Transverse colon (tissue), 4 donors: ENCODE results near the gene NPNT. TPM values are rescaled to one million over a fixed set of nuclear protein-coding genes. Genes with fewer than 3 reads are reported as not detected.

Experiments used
- DNase-seq: peaks from one replicate; pipeline ENCODE4 v3.0.0-alpha.2; 2019
- H3K27ac ChIP-seq, 4 donors: fragments of 200-600 bp; sonication (generic); 2 replicates each; pipeline ENCODE4 v1.5.1; 2016 to 2018; ENCODE audit warnings: inconsistent platforms in 4 of 4
- H3K27me3 ChIP-seq: fragments of 200-600 bp; sonication (generic); 2 replicates; pipeline ENCODE4 v1.5.1; 2017; ENCODE audit warnings: inconsistent platforms
- H3K36me3 ChIP-seq, 4 donors: fragments of 200-600 bp; sonication (generic); 2 replicates each; pipeline ENCODE4 v1.5.1; 2017 to 2019; ENCODE audit warnings: inconsistent platforms in 4 of 4
- H3K4me1 ChIP-seq, 4 donors: fragments of 200-600 bp; sonication (generic); 2 replicates each; pipeline ENCODE4 v1.5.1; 2017 to 2020; ENCODE audit warnings: inconsistent platforms in 4 of 4
- H3K4me3 ChIP-seq, 4 donors: fragments of 200-600 bp; sonication (generic); 1 replicate in 1 of 4; 2 replicates in 3 of 4; pipeline versions ENCODE4 v1.5.1 to v1.6.1; 2017 to 2019; ENCODE audit warnings: inconsistent platforms in 4 of 4
- H3K9me3 ChIP-seq, 2 donors: fragments of 200-600 bp; sonication (generic); 2 replicates each; pipeline ENCODE4 v1.5.1; 2017 to 2019; ENCODE audit warnings: inconsistent platforms in 2 of 2
- CTCF ChIP-seq, 5 experiments: fragments of 200-600 bp in 3 of 5; fragments of 450-650 bp in 2 of 5; sonication (generic) in 3 of 5; IDR thresholded peaks; 1 replicate in 2 of 5; 2 replicates in 3 of 5; pipeline ENCODE4 v1.5.1; 2016 to 2017; ENCODE audit warnings: antibody characterized with exemption in 5 of 5, inconsistent platforms in 3 of 5, mild to moderate bottlenecking in 2 of 5, moderate library complexity in 1 of 5
- EP300 ChIP-seq: sonication (generic); formaldehyde crosslinking; IDR thresholded peaks from one replicate; pipeline ENCODE4 v1.6.1; 2017; ENCODE audit warnings: antibody characterized with exemption, low read depth
- POLR2A ChIP-seq: fragments of 450-650 bp; IDR thresholded peaks from one replicate; pipeline ENCODE4 v1.6.1; 2016; ENCODE audit warnings: antibody characterized with exemption, mild to moderate bottlenecking, moderate library complexity
- POLR2AphosphoS5 ChIP-seq, 3 donors: sonication (generic); formaldehyde crosslinking; IDR thresholded peaks; one replicate each; pipeline ENCODE4 v1.6.1; 2016; ENCODE audit warnings: antibody characterized with exemption in 3 of 3
- WGBS, 2 donors: methylation state at CpG; one replicate each; pipeline ENCODE4 v1.1.5; 2018; ENCODE audit warnings: low coverage in 1 of 2; 5-methylcytosine and 5-hydroxymethylcytosine counted together
- in situ Hi-C, 4 donors: fragments of 200-750 bp; cut with MboI; loops; one replicate each; pipeline versions ENCODE4 v1.15.0 to v1.15.1; 2017; ENCODE audit warnings: low sequenced_read_pairs in 3 of 4, low pct_ligation_motif_present in 1 of 4, low pct_unique_long_range_greater_than_20kb in 1 of 4
- intact Hi-C: fragments of 100-400 bp; cut with DNase I; formaldehyde crosslinking; loops from one replicate; pipeline ENCODE4 v1.15.1; 2023; ENCODE audit warnings: low total_unique reads
- total RNA-seq, 4 donors: library from RNA; depleted of rRNA; stranded (reverse); fragments of >200 nt; gene quantifications; one replicate each; pipeline ENCODE4 v1.1.0, GENCODE V29; 2016

The NPNT gene
- total RNA-seq, 4 donors from 2014 or later: 4.5 to 26.3 (median 24.4) TPM

GRCh38 chr4:105878668-105879067, 16.6 kb upstream of the NPNT start:
- no peaks in the 10 kb centered on the region for H3K36me3 ChIP-seq
- no peak overlapping the region for H3K4me3 ChIP-seq
- no peak for DNase-seq
- no peak for TF ChIP-seq POLR2A
- TF ChIP-seq POLR2AphosphoS5 (IDR thresholded peaks at IDR 0.05): no peak
- WGBS, 2 donors: 65 to 72% methylated on average over 2 of the region's 2 CpGs
- in situ Hi-C loops: no loop called here
- H3K27ac ChIP-seq: no peak overlapping the region
- no peaks in the 10 kb centered on the region for H3K4me1 ChIP-seq
- H3K9me3 ChIP-seq: no peaks in the 10 kb centered on the region
- H3K27me3 ChIP-seq: no peaks in the 10 kb centered on the region
- intact Hi-C loops: no loop called here

- no peak overlapping the region for H3K27ac ChIP-seq
- WGBS, 2 donors: 71 to 82% methylated on average over 2 of the region's 2 CpGs
- H3K27me3 ChIP-seq: no peaks in the 10 kb centered on the region
- no peaks in the 10 kb centered on the region for H3K36me3 ChIP-seq
- no peak overlapping the region for H3K4me3 ChIP-seq
- intact Hi-C loops: no loop called here
- H3K9me3 ChIP-seq: no peaks in the 10 kb centered on the region
- in situ Hi-C loops: no loop called here
- TF ChIP-seq CTCF (IDR thresholded peaks at IDR 0.05) (no peak), POLR2A (no peak), EP300 (no peak), POLR2AphosphoS5 (IDR thresholded peaks at IDR 0.05) (no peak)
- no peak for DNase-seq
- H3K4me1 ChIP-seq: no peaks in the 10 kb centered on the region
These were observed 7.8 kb upstream of the NPNT start for GRCh38 chr4:105887508-105887907.

- DNase-seq: peak; percentile 52
- 2% methylated on average over 53 of the region's 84 CpGs; no CpG with 5 or more reads in 1 of the 2 donors for WGBS, 2 donors
- intact Hi-C loops: no loop called here
These were observed 551 bp downstream of the NPNT start for GRCh38 chr4:105895583-105896460.

GRCh38 chr4:105896461-105896942, 1.2 kb downstream of the NPNT start:
- intact Hi-C loops (no loop called here), in situ Hi-C loops (no loop called here)
- no peaks in the 10 kb centered on the region for H3K9me3 ChIP-seq
- H3K27me3 ChIP-seq: peaks cover 19% of the 10 kb centered on the region
- TF ChIP-seq POLR2A (no peak), POLR2AphosphoS5 (IDR thresholded peaks at IDR 0.05) (no peak), EP300 (no peak), CTCF (IDR thresholded peaks at IDR 0.05) (no peak)
- H3K36me3 ChIP-seq: no peaks in the 10 kb centered on the region
- peak overlapping the region; percentile 64 to 85 (median 81) for H3K27ac ChIP-seq
- H3K4me3 ChIP-seq: peak overlapping the region; percentile 23 to 71 (median 58)
- DNase-seq: peak; percentile 48
- whole genome bisulfite sequencing, 2 donors: 9 to 11% methylated on average over 14 to 18 of the region's 22 CpGs
- peaks cover 0 to 15% (median 6%) of the 10 kb centered on the region in 4 donors for H3K4me1 ChIP-seq

More at GRCh38 chr4:105895583-105896460, 551 bp downstream of the NPNT start:
- H3K27ac ChIP-seq: peak overlapping the region; percentile 64 to 85 (median 81)
- H3K9me3 ChIP-seq: no peaks in the 10 kb centered on the region
- no peaks in the 10 kb centered on the region for H3K36me3 ChIP-seq
- peaks cover 19% of the 10 kb centered on the region for H3K27me3 ChIP-seq
- TF ChIP-seq CTCF (IDR thresholded peaks at IDR 0.05): peak in 4 of 5 experiments; percentile 15 to 40 (median 30)
- no peak for TF ChIP-seq POLR2A
- H3K4me1 ChIP-seq: peaks cover 0 to 15% (median 6%) of the 10 kb centered on the region in 4 donors
- H3K4me3 ChIP-seq: peak overlapping the region; percentile 23 to 71 (median 58)
- in situ Hi-C loops: no loop called here
